HG03378 (cell line): ENCODE data around the gene ZNF217.
"Not testable (repeated sequence)": the region's sequence is repeated elsewhere in the genome, so short reads cannot be mapped to it uniquely, and the experiment has no call there.

Source experiments
- ATAC-seq: cut with Tn5 transposase; IDR thresholded peaks from one replicate; pipeline ENCODE4 v1.9.1; 2021; ENCODE audit warnings: mild to moderate bottlenecking, moderate library complexity; ENCODE audit not compliant: unreplicated experiment

ZNF217 gene

DNA sequence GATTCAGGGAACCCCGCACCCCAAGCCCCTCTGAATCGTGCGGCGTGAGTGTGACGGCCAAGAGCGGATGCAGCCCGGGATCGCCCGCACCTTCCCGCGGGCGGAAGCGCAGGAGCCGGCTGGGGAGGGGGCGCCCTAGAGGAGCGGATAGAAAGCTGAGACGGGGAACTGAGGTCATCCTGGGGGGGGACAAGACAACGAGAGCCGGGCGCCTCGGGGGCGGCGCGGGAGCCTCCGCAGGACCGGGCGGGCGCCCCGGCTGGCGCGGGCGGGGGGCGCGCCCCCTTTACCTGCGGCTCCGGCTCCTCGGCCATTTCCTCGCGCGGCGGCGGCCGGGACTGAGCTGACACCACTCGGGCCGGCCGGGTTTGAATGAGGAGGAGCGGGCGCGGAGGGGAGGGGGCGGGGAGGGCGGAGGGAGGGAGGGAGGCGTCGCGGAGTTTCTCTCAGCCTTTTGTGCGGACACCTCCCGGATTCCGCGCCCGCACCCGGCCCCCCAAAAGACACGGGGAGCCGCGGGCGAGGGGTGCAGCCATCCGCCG is at the start of gene ZNF217:
TSS of gene ZNF217 (minus strand) at position 374 of the 542 bp plus-strand sequence. CDS start 11,013 bp downstream, outside the sequence.
- not testable (repeated sequence) for ATAC-seq

DNA sequence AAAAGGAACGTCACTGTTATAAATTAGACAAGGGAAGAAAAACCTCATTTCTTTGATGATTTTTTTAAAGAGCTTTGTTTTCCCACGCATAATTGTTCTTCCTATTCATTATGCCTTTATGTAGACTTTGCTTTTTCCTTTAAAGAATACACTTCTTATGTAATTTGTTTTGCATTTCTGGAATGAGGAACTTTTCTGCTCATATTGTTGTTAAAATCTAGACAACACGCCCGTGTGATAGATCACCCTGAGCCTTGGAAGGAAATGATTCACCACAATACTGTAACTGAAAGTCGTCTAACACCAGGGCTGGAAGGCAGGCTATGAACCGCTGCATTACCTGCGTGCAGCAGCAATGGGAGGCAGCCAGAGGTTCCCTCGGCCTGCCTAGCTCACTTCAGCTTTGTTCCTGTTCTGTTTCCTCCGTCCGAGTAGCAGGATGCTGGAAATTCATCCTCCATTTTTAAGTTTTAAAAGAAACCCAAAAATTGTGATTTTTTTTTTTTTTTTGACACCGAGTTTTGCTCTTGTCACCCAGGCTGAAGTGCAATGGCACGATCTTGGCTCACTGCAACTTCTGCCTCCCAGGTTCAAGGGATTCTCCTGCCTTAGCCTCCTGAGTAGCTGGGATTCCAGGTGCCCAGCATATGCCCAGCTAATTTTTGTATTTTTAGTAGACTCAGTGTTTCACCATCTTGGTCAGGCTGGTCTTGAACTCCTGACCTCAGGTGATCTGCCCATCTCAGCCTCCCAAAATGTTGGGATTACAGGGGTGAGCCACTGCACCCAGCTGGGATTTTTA is 49.6 kb upstream of the ZNF217 start:
- peak; percentile 96 for ATAC-seq

DNA sequence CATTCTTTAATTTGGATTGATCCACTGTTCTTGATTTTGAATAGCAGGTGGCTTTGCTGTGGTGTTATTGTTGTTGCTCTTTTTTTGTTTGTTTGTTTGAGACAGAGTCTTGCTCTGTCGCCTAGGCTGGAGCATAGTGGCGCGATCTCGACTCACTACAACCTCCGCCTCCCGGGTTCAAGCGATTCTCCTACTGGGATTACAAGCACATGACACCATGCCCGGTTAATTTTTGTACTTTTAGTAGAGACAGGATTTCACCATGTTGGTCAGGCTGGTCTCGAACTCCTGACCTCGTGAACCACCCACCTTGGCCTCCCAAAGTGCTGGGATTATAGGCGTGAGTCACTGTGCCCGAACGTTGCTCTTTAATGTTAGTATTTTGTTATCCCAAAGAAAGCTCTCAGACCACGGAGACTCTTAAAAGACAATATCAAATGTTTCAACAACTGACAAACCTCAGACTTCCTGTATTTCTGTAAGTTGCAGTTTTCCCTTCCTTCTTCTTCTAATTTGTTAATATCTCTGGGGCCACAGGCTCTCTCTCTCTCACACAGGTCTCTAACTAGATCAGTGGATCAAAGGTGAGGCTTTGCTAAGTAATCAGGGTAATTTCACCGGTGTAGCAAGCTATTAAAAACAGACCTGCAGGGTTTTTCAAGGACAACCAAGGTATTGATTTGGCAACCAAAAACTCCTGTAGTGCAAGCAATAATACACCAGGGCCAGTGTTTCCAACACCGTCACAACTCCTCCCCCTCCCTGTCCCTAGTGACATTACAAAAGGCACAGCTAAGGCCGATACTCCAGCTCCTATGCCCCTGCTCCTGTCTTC is 48.8 kb upstream of the ZNF217 start:
- peak; percentile 45 for ATAC-seq

DNA sequence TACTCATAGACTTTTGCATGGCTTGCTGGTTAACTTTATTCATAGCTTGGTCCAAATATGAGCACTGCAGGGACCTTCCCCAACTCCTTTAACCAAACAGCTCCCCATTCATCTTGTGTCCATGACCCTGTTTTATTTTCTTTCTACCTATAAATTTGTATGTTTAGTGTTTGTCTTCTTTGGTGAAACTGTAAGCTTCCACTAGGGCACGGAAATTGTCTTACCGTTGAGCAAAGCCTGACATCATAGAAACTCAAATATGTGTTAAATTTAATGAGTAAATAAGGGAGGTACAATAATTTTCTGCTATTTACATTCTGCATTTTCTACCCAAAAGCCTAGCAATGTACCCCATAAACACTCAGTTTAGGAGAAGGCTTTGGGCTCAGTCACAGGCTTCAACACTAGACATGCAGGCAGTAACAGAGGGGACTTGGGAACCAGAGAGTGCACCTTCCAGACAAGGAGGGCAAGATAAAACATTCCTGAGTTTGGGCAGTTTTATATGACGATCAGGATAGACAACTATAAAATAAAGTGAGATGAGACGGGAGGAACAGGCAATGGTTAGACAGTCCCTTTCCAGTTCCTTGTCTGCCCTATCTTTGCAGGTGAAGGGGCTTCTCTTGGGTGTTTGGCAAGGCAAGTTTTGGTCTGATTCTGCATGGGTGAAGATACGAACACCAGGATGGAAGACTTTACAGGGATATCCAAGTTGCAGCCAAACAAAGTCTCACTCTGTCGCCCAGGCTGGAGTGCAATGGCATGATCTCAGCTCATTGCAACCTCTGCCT is 46.2 kb upstream of the ZNF217 start:
- ATAC-seq: no peak

- ATAC-seq: no peak
These were observed 45.5 kb upstream of the ZNF217 start for GRCh38 chr20:53639128-53639527.

GRCh38 chr20:53637310-53637709 is 43.7 kb upstream of the ZNF217 start:
- ATAC-seq: not testable (repeated sequence)

DNA sequence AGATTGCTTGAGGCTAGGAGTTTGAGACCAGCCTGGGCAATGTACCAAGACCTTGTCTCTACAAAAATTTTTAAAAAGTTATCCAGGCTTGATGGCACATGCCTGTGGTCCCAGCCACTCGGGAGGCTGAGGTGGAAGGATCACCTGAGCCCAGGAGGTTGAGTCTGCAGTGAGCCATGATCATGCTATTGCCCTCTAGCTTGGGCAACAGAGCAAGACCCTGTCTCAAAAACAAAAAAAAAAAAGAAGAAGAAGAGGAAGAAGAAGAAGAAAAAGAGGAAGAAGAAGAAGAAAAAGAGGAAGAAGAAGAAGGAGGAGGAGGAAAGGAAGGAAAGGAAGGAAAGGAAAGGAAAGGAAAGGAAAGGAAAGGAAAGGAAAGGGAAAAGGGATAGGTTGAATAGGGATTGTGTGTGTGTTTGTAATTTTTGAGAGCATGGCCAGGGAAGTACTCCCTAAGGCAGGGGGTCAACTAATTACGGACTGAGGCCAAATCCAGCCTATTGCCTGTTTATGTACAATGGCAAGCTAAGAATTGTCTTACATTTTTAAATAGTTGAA is 43.0 kb upstream of the ZNF217 start:
- ATAC-seq: no peak

DNA sequence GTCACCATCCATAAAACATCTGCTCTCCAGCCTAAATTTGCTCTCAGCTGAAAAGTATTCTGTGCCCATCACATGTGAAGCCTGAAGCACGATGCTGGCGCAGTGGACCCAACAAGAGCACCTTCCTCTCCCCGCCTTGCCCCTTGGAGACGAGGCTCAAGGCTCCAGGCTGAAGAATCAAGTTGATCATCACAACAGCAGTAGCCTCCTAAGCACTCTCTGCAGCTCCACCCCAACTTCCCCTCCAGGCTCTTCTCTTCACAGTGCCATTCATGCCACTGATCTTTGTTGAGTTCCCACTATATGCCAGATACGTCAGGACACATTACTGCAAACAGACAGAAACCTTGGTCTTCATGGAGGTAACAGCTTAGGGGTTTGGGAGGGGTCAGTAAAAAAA is 41.6 kb upstream of the ZNF217 start:
- no peak for ATAC-seq

GRCh38 chr20:53631909-53632662 is 38.4 kb upstream of the ZNF217 start:
- no peak for ATAC-seq

DNA sequence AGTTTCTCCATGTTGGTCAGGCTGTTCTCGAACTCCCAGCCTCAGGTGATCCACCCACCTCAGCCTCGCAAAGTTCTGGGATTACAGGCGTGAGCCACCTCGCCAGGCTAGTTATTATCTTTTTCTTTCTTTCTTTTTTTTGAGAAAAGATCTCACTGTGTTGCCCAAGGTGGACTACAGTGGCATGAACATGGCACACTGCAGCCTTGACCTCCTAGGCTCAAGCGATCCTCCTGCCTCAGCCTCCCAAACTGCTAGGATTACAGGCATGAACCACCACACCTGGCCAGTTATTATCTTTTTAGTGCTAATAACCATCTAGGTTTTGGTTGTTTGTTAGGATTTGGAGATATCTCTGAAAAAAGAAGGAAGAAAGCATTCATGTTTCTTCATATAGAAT is 35.8 kb upstream of the ZNF217 start:
- no peak for ATAC-seq

- not testable (repeated sequence) for ATAC-seq
These were observed 35.1 kb upstream of the ZNF217 start for GRCh38 chr20:53628758-53629157.

- no peak for ATAC-seq
These were observed 34.4 kb upstream of the ZNF217 start for GRCh38 chr20:53628076-53628475.

DNA sequence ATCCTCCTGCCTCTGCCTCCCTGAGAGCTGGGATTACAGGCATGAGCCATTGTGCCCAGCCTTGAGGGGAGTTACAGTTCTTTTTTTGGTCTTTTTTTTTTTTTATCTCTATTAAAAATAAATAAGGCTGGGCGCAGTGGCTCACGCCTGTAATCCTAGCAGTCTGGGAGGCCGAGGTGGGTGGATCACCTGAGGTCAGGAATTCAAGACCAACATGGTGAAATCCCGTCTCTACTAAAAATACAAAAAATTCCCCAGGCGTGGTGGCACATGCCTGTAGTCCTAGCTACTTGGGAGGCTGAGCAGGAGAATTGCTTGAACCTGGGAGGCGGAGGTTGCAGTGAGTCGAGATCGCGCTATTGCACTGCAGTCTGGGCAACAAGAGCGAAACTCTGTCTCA is 33.4 kb upstream of the ZNF217 start:
- not testable (repeated sequence) for ATAC-seq

- ATAC-seq: no peak
These were observed 32.9 kb upstream of the ZNF217 start for GRCh38 chr20:53626584-53626983.

DNA sequence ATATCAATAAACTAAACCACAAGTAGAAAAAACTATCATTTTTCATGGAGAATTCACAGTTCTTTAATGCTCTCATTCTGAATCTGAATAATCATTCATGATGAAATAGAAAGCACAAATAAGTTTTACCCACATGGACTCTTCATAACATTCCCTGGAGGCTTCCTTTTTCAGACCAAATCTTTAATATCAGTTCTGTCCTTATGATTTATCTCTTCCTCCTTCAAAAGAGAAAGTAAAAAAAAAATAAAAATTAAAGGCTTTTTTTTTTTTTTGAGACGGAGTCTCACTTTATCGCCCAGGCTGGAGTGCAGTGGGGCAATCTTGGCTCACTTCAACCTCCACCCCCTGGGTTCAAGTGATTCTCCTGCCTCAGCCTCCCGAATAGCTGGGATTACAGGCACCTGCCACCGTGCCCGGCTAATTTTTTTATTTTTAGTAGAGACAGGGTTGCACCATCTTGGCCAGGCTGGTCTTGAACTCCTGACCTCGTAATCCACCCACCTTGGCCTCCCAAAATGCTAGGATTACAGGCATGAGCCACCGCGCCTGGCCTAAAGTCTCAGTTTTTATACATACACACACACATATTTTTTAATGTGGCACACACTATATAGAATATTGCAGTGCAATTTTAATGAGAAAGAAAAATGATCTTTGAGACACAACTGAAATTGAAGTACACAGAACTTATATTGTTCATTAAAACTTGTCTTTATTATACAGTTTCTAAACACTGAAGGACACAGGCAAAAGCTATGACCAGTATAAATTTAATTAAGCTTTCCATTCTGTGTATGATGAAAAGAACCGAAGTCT is 31.9 kb upstream of the ZNF217 start:
- no peak for ATAC-seq

- not testable (repeated sequence) for ATAC-seq
These were observed 31.2 kb upstream of the ZNF217 start for GRCh38 chr20:53624927-53625250.

- peak; percentile 36 for ATAC-seq
These were observed 30.0 kb upstream of the ZNF217 start for GRCh38 chr20:53623454-53624211.

DNA sequence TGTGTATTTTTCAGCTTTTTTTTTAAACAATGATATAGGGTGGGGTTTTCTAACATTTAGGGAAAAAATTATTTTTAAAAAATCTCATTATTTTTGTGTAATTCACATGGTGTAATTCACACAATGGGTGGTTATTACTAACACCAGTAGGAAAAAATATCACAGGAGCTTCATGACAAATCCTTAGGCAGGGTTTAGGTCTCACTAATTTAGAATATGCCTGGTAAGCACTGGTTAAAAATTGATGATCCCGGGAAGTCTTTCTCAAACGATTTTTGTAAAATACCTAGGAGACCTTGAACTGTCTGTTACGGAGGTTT is 29.5 kb upstream of the ZNF217 start:
- peak; percentile 12 for ATAC-seq
